ENCODE measurements around the gene PRDM16.

- TF ChIP-seq CTCF (IDR thresholded peaks at IDR 0.05; ENCODE audit: low read length) (no peak), EZH2 (IDR thresholded peaks at IDR 0.05; ENCODE audit: borderline replicate concordance, low read length) (no peak)
Measured at GRCh38 chr1:3306583-3307291, 237.7 kb downstream of the PRDM16 start.

Data from OCI-LY1 (cell line).